ENCODE data around the gene ENKD1. TPM values are rescaled to one million over a fixed set of nuclear protein-coding genes. Genes with fewer than 3 reads are reported as not detected.

ENKD1 gene
- total RNA-seq, 1 experiment from 2014 or later: 12.8 TPM

GRCh38 chr16:67657017-67657608 lies 9.4 kb downstream of the ENKD1 start:
- no TSS peak for BruUV-seq (replicated peaks)
- Mint-ChIP-seq H3K27ac (ENCODE audit: low read depth, unreplicated experiment) (no peak overlapping the region), H3K4me3 (ENCODE audit: unreplicated experiment) (no peak overlapping the region), H3K9me3 (ENCODE audit: unreplicated experiment) (no peaks in the 10 kb centered on the region), H3K4me1 (ENCODE audit: insufficient read depth, unreplicated experiment) (peaks cover 6% of the 10 kb centered on the region), H3K27me3 (ENCODE audit: insufficient read depth, unreplicated experiment) (peaks cover 1% of the 10 kb centered on the region), H3K36me3 (ENCODE audit: insufficient read depth, unreplicated experiment) (peaks cover 6% of the 10 kb centered on the region)
- intact Hi-C loops (cut with micrococcal nuclease): no loop called here
- no peak for DNase-seq (ENCODE audit: unreplicated experiment)
- POLR2A ChIA-PET: no interaction called here
- CTCF ChIA-PET: interaction anchor here (0.5 to 1.4 kb wide), 7 partner anchors 57 to 384 kb away, joined by 3 to 4 read pairs (median 3); no protein-coding TSS in a partner anchor
- TF ChIP-seq CTCF (IDR thresholded peaks at IDR 0.05; ENCODE audit: unreplicated experiment): no peak

DNA sequence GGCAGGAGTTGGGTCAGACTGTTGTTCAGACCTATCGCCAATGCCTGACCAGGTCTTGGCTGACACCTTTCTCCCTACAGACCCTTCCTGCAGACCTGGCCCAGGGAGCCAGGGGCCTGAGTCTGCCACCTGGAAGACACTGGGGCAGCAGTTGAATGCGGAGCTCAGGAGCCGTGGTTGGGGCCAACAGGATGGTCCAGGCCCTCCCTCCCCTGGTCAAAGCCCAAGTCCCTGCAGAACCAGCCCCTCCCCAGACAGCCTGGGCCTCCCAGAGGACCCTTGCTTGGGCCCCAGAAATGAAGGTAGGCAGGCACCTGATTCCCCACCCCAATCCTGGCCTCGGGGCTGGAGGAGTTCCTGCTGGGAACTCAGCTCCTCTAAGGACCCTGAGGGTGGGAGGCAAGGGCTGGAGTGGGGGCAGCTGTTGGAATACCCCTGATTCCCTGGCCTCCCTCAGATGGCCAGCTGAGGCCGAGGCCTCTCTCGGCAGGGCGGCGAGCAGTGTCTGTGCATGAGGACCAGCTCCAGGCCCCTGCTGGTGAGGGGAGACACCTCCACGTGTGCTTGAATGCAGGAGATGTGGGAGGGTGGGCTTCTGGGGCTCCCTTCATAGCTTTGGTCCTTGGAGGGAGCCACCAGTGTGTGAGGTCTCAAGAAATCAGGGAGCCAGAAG lies 10.1 kb downstream of the ENKD1 start:
- peaks cover 6% of the 10 kb centered on the region for H3K4me1 Mint-ChIP-seq (ENCODE audit: insufficient read depth, unreplicated experiment)

DNA sequence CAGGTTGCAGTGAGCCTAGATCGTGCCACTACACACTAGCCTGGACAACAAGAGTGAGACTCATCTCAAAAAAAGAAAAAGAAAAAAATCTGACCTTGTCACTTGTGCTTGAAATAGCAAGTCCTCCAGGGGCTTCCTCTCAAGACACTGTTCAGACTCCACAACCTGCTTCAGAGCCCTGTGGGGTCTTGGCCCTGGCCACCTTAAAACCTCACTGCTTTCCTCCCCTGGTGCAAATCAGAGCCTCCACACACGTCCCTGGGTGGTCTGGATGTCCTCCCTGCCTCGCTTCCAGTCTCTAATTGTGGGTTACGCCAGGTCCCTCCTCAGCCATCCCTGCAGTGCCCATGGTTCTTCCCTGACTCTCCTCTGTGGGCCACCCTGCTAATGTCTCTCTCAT lies 11.2 kb downstream of the ENKD1 start:
- ChIA-PET CTCF (interaction anchor here (1.5 kb wide), 1 partner anchor 109 kb away, joined by 3 read pairs; no protein-coding TSS in a partner anchor), POLR2A (interaction anchor here (0.7 kb wide), 1 partner anchor 16 kb away, joined by 3 read pairs; no protein-coding TSS in a partner anchor)
- intact Hi-C loops (cut with micrococcal nuclease): no loop called here
- H3K27me3 Mint-ChIP-seq (ENCODE audit: insufficient read depth, unreplicated experiment): peaks cover 19% of the 10 kb centered on the region
- TF ChIP-seq CTCF (IDR thresholded peaks at IDR 0.05; ENCODE audit: unreplicated experiment): no peak
- H3K4me3 Mint-ChIP-seq (ENCODE audit: unreplicated experiment): no peak overlapping the region
- H3K36me3 Mint-ChIP-seq (ENCODE audit: insufficient read depth, unreplicated experiment): peaks cover 6% of the 10 kb centered on the region
- H3K9me3 Mint-ChIP-seq (ENCODE audit: unreplicated experiment): no peaks in the 10 kb centered on the region
- no peak overlapping the region for H3K27ac Mint-ChIP-seq (ENCODE audit: low read depth, unreplicated experiment)
- no TSS peak for BruUV-seq (replicated peaks)
- H3K4me1 Mint-ChIP-seq (ENCODE audit: insufficient read depth, unreplicated experiment): peaks cover 6% of the 10 kb centered on the region
- DNase-seq (ENCODE audit: unreplicated experiment): no peak

More for the DNA sequence above, 10.1 kb downstream of the ENKD1 start:
- H3K4me3 Mint-ChIP-seq (ENCODE audit: unreplicated experiment): no peak overlapping the region
- H3K9me3 Mint-ChIP-seq (ENCODE audit: unreplicated experiment): no peaks in the 10 kb centered on the region
- no TSS peak for BruUV-seq (replicated peaks)
- H3K36me3 Mint-ChIP-seq (ENCODE audit: insufficient read depth, unreplicated experiment): peaks cover 6% of the 10 kb centered on the region
- intact Hi-C loops (cut with micrococcal nuclease): no loop called here
- ChIA-PET CTCF (interaction anchor here (0.5 to 1.5 kb wide), 6 partner anchors 57 to 167 kb away, joined by 3 to 4 read pairs (median 3); no protein-coding TSS in a partner anchor), POLR2A (no interaction called here)
- H3K27me3 Mint-ChIP-seq (ENCODE audit: insufficient read depth, unreplicated experiment): peaks cover 7% of the 10 kb centered on the region
- no peak for TF ChIP-seq CTCF (IDR thresholded peaks at IDR 0.05; ENCODE audit: unreplicated experiment)
- no peak for DNase-seq (ENCODE audit: unreplicated experiment)
- H3K27ac Mint-ChIP-seq (ENCODE audit: low read depth, unreplicated experiment): no peak overlapping the region

- ChIA-PET CTCF (no interaction called here), POLR2A (interaction anchor here (0.7 kb wide), 1 partner anchor 15 kb away, joined by 3 read pairs; no protein-coding TSS in a partner anchor)
- intact Hi-C loops (cut with micrococcal nuclease): no loop called here
- peaks cover 6% of the 10 kb centered on the region for H3K4me1 Mint-ChIP-seq (ENCODE audit: insufficient read depth, unreplicated experiment)
- no peak for TF ChIP-seq CTCF (IDR thresholded peaks at IDR 0.05; ENCODE audit: unreplicated experiment)
- no peak for DNase-seq (ENCODE audit: unreplicated experiment)
- no peak overlapping the region for H3K27ac Mint-ChIP-seq (ENCODE audit: low read depth, unreplicated experiment)
- H3K36me3 Mint-ChIP-seq (ENCODE audit: insufficient read depth, unreplicated experiment): peaks cover 6% of the 10 kb centered on the region
- no peak overlapping the region for H3K4me3 Mint-ChIP-seq (ENCODE audit: unreplicated experiment)
- no TSS peak for BruUV-seq (replicated peaks)
- H3K27me3 Mint-ChIP-seq (ENCODE audit: insufficient read depth, unreplicated experiment): peaks cover 26% of the 10 kb centered on the region
- no peaks in the 10 kb centered on the region for H3K9me3 Mint-ChIP-seq (ENCODE audit: unreplicated experiment)
Observed at GRCh38 chr16:67654403-67654911, 12.1 kb downstream of the ENKD1 start.
